HL-60/S4 treated with phorbol 12-myristate 13-acetate at 8.2 ng/mL for 4 days and 3 days (cell line): Measurements from ENCODE around the gene ZNF280B.
"Not testable (repeated sequence)": the region's sequence is repeated elsewhere in the genome, so short reads cannot be mapped to it uniquely, and the experiment has no call there.

Experiments used
- in situ Hi-C: fragments of 300-500 bp; cut with MboI; formaldehyde crosslinking; loops from 2 replicates; pipeline ENCODE4 v1.15.0; 2022; ENCODE audit warnings: low sequenced_read_pairs

Gene ZNF280B

DNA sequence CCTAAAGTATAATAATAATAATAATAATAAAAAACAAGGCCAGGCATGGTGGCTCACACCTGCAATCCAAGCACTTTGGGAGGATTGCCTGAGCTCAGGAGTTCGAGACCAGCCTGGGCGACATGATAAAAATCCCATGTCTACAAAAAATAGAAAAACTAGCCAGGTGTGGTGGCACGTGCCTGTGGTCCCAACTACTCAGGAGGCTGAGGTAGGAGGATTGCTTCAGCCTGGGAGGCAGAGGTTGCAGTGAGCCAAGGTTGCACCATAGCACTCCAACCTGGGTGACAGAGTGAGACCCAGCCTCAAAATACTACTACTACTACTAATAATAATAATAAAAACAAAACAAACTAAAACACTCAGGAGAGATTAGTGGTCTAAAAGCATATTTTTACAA is 27.1 kb upstream of the ZNF280B start:
- in situ Hi-C loops: no loop called here

DNA sequence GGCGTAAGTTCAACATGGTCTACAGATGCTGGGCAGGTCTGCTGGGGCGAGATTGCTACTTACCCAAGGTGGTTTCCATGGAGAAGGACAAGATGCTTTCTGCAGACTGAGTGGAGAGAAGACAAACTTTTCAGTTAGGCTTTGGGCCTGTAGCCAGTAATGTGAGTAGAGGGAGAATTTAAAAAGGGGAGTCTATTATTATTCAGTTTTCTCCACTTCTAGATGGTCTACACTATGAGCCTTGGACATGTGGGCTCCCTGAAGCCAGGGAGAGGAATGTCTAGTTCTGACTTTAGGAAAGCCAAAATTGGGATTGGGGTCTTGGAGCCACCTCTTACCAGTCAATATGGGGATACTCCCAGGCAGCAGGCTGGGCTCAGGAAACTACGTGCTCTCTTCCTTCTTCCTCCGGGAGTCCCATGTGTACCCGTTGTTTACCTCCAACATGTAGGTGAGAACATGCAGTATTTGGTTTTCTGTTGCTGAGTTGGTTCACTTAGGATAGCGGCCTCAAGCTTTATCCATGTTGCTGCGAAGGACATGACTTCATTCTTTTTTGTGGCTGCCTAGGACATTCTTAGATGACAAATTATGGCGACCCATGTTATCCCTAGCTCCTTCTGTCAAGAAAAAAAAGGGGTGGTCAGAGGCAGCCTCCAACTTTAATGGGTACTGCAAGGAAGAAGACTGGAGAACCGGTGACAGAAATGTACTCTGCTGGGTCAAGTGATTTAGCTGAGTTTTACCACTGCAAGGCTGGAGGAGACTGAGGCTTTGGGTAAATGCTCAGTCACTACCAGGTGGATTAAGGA is 26.3 kb upstream of the ZNF280B start:
- in situ Hi-C loops: no loop called here

DNA sequence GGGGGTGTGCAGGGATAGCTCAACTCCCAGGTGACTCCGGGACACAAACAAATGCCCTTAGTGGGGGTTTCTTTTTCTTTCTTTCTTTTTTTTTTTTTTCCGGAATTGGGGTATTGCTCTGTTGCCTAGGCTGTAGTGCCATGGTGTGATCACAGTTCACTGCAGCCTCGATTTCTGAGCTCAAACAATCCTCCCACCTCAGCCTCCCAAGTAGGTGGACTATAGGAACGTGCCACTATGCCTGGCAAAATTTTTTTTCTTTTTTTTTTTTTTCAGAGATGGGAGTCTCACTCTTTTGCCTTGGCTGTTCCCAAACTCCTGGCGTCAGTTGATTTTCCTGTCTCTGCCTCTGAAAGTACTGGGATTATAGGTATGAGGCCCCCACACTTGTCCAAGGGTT is 25.3 kb upstream of the ZNF280B start:
- in situ Hi-C loops: no loop called here

DNA sequence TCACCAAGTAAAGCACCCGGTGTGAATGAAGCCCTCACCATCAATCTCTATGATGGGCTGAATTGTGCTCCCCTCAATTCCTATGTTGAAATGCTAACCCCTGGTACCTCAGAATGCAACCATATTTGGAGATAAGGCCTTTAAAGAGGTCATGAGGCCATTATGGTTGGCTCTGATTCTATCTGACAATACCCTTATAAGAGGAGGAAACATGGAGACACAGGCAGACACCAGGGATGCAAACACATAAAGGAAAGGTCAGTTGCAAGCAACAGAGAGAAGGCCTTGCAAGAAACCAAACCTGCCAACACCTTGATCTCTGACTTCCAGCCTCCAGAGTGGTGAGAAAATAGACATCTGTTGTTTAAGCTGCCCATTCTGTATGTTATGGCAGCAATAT is 24.9 kb upstream of the ZNF280B start:
- in situ Hi-C loops: no loop called here

DNA sequence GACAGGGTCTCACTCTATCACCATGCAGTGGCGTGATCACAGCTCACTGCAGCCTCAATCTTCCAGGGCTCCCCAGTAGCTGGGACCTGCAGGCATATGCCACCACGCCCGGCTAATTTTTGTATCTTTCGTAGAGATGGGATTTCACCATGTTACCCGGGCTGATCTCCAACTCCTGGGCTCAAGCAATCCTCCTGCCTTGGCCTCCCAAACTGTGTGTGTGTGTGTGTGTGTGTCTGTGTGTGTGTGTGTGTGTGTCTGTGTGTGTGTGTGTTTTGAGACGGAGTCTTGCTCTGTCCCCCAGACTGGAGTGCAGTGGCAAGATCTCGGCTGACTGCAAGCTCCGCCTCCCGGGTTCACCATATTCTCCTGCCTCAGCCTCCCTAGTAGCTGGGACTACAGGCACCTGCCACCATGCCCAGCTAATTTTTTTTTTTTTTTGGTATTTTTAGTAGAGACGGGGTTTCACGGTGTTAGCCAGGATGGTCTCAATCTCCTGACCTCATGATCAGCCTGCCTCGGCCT is 24.1 kb upstream of the ZNF280B start:
- in situ Hi-C loops: not testable (repeated sequence)

DNA sequence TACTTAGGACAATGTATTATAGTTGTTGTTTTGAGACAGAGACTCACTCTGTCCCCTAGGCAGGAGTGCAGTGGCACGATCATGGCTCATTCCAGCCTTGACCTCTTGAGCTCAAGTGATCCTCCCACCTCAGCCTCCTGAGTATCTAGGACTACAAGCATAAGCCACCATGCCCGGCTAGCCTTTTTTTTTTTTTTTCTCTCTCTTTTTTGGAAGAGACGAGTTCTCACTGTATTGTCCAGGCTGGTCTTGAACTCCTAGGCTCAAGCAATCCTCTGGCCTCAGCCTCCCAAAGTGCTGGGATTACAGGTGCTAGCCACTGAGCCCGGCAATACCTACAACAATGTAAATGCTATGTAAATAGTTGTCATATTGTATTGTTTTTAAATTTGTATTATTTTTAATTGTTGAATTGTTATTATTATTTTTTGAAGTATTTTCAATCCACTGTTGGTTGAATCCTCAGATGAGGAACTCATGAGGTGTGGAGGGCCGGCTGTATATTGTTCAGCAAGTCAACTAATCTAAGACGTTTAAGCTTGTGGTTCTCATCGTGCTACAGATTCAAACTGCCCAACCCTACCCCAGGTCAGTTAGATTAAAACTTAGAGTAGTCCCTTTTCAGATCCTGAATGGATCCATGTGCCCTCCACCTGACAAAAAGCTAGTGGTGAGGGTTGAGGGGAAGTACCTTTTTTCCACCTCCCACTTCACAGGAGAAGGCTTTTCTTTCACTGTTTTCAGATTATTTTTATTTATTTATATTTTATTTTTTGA is 23.4 kb upstream of the ZNF280B start:
- in situ Hi-C loops: no loop called here

DNA sequence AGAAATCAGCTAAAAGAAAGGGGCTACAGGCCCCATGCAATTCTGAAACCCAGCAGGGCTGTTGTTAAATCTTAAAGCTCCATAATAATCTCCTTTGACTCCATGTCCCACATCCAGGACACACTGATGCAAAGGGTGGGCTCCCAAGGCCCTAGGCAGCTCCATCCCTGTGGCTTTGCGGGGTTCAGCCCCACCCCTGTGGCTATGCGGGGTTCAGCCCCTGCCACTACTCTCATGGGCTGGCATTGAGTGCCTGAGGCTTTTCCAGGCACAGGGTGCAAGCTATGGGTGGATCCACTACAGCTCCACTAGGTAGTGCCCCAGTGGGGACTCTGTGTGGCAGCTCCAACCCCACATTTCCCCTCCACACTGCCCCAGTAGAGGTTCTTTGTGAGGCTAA is 20.2 kb upstream of the ZNF280B start:
- in situ Hi-C loops: no loop called here

DNA sequence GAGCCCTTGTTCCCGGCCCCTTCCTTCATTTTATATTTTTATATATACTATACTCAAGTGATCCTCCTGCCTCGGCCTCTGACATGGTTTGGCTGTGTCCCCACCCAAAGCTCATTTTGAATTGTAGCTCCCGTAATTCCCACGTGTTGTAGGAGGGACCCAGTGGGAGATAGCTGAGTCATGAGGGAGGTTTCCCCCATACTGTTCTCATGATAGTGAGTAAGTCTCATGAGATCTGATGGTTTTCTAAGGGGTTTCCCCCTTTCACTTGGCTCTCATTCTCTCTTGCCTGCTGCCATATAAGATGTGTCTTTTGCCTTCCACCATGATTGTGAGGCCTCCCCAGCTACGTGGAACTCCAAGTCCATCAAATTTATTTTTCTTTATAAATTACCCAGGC is 18.8 kb upstream of the ZNF280B start:
- in situ Hi-C loops: no loop called here

DNA sequence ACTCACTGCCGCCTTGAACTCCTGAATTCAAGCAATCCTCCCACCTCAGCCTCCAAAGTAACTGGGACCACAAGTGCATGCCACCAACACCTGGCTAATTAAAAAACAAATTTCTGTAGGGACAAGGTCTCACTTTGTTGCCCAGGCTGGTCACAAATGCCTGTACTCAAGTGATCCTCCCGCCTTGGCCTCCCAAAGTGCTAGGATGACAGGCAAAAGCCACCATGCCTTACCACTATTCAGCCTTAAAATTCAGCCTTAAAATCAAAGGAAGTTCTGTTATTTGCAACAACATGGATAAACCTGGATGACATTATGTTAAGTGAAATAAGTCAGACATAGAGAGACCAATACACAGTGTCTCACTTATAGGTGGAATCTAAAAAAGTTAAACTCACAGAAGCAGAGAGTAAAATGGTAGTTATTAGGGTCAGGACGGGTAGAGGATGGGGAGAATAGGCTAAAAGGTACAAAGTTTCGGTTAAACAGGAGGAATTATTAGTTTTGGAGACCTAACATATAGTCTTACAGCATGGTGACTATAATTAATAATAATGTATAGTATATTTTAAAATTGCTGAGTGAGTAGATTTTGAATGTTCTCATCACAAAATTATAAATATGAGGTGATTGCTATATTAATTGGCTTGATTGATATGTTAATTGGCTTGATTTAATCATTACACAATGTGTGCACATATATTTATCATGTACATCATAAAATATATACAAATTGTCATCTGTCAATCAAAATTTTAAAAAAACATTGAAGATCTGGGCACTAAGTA is 17.8 kb upstream of the ZNF280B start:
- in situ Hi-C loops: no loop called here

DNA sequence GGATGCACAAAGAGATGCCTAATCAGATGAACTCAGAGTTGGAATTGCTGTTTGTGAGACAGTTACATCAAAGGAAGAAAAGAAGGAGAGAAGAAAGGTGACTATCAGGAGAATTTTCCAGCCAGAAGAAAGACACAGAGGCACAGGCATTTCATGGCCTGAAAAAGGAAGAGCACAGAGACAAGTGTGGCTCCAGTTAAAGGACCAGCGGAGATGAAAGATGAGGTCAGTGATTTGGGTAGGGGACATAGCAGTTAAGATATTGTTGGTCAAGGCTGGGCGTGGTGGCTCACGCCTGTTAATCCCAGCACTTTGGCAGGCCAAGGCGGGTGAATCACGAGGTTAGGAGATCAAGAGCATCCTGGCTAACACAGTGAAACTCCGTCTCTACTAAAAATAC is 15.0 kb upstream of the ZNF280B start:
- in situ Hi-C loops: no loop called here

DNA sequence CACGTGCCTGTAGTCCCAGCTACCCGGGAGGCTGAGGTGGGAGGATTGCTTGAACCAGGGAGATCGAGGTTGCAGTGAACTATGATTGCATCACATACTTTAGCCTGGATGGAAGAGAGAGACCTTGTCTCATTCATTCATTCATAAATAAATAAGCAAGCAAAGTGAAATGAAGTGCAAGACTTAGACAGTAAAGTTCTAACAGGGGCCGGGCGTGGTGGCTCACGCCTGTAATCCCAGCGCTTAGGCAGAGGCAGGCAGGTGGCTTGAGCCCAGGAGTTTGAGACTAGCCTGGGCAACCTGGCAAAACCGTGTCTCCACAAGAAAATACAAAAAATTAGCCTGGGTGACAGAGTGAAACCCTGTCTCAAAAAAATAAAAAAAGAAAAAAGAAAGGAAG is 13.1 kb upstream of the ZNF280B start:
- in situ Hi-C loops: no loop called here

DNA sequence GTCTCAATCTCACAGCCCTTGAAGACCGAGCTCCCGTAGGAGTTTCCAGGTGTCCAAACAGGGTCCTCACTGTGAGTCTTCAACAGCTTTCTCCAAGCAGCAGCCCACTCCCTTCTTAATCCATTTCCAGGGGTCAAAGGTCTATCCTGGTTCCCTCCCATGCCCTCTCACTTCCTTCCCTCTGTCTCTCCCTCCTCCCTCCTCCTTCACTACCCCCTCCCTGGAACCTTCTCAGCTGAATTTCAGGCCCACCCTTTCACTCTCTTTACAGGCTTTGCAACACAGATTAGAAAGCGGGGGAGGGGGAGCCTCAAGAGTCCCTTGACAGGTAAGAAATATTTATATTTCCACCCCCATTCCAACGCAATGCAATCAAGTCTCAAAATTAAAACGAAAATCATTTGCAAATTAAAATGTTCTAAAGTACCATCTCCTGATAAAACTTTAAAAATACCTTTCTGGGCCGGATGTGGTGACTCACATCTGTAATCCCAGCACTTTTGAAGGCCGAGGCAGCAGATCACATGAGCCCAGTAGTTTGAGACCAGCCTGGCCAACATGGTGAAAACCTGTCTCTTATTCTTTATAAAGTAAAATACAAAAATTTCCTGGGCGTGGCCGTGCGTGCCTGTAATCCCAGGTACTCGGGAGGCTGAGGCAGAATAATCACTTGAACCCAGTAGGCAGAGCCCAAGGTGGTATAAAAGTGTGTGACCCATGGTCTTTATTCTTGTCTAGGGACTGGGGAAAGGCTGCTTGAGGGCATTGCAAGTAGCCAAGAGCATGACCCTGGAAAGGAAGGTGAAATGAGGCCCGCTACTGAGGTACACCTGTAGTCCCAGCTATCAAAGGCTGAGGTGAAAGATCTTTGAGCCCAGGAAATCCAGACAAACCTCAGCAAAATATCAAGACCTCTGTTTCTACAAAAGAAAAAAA is 12.4 kb upstream of the ZNF280B start:
- in situ Hi-C loops: no loop called here

DNA sequence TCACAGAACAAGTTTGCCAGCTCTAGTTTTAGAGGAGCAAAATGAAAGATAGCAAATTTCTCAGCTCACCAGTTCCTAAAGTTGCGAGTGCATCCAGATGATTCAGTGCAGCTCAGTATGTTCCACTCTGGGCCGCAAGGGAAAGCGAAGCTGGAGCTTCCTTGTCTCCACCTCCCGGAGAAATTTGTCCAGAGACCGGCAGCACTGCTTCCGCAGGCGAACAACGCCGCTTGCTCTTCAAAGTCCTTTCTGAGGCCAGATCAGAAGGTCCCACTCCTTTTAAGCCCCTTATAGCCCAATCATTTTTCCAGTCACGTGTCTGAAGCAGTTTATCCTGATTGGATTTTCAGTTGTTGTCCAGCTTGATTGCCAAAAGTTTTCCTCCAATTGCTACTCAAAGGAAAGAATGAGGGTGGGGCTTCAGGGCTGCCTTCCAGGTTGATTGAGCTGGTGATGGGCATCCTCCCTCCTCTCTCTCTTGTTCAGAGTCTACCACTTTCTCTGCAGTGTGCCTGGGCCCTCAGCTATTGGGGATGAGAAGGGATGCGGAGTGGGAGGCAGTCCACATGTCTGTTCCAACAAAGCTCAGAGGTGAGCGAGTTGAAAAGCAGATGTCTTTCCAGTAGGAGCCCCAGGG is 11.6 kb upstream of the ZNF280B start, which contains the start of gene ZNF280A:
Gene ZNF280A, minus strand, starts transcription at position 251 of the 637 bp plus-strand sequence. CDS start 4,640 bp downstream, outside the sequence.
- in situ Hi-C loops: no loop called here

DNA sequence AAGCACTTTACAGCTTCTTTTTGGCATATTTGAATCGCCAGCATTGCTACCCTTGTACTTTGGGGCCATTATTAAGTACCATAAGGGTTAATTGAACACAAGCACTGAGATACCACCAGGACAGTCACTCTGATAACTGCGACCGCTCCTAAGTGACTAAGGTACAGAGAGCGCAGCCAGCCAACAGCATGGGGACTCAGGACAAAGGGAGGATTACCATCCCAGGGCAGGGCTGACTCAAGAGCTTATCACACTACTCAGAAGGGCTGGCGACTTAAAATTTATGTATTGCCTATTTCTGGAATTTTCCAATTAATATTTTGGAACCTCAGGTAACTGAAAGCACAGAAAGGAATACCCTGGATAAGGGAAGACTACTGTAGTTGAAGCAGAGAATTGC is 11.0 kb upstream of the ZNF280B start:
- in situ Hi-C loops: no loop called here

DNA sequence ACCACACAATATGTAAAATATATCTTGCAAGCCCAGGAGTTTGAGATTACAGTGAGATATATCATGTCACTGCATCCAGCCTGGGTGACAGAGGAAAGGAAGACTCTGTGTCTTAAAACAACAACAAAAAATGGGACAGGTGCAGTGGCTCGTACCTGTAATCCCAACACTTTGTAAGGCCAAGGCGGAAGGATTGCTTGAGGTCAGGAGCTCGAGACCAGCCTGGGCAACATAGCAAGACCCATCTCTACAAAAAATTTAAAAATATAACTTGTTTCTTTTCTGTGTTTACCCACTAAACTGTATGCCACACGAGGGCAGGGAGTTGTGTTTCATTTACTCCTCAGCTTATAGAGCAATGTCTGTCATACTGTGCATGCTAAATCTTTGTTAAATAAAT is 8.4 kb upstream of the ZNF280B start:
- in situ Hi-C loops: no loop called here

DNA sequence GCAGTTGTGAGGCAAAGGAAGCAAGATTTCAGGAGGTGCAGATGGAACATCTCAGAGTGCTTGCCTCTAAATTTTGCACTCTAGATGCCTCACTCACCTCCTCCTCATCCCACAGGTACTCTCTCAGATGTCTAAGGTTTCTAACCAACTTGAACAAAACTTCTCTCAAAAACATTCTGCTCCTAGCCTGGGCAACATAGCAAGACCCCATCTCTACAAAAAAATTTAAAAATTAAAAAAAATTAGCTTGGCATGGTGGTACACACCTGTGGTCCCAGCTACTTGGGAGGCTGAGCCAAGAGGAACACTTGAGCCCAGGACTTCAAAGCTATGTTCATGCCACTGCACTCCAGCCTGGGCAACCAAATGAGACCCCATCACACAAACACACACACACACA is 7.3 kb upstream of the ZNF280B start:
- in situ Hi-C loops: no loop called here

DNA sequence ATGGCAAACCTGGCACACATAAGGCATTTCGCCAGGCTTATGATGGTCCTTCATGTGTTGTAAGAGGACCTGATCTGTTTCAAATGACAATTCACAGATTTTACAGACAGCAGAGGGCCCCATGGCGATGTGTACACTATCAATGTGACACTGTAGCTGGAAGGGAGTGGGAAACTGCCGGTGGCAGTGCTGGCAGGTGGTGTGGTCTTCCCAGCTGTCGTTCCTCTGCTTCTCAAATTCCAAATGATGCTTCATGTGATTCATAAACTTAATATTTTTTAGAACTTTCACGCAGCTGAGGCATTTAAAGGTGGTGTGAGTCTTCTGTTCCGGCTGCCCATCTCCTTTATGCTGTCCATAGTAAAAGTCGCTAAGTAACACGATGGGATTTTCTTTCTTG is 5.9 kb upstream of the ZNF280B start:
- in situ Hi-C loops: not testable (repeated sequence)

DNA sequence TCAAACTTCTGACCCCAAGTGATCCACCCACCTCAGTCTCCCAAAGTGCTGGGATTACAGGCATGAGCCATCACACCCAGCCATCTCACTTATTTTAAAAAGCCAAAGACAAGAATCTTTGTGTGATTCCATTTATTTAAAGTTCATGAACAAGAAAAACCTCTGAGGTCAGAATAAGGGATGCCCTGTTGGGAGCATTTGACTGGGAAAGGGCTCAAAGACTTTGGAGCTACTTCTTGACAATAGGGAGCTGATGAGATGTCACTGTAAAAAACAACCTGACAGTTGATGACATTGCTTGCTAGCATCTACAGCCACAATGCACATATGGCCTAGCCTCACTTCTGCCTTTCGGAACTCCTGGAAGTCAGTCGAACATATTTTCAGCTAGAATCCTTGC is 5.1 kb upstream of the ZNF280B start:
- in situ Hi-C loops: no loop called here

DNA sequence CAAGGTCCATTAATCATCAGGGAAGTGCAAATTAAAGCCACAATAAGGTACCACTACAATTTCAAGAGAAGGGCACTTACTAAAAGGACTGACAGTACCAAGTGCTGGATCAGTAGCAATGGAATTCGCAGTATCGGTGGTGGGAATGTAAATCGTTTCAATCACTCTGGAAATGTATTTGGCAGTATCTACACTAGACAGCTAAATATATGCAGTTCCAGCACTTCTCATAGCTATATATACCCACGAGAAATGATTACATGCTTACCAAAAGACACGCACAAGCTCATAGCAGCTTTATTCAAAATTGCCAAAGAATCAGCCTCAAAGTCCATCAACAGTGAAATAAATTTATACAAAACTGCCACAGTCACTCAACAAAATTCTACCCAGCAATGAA is 4.4 kb upstream of the ZNF280B start:
- in situ Hi-C loops: no loop called here

DNA sequence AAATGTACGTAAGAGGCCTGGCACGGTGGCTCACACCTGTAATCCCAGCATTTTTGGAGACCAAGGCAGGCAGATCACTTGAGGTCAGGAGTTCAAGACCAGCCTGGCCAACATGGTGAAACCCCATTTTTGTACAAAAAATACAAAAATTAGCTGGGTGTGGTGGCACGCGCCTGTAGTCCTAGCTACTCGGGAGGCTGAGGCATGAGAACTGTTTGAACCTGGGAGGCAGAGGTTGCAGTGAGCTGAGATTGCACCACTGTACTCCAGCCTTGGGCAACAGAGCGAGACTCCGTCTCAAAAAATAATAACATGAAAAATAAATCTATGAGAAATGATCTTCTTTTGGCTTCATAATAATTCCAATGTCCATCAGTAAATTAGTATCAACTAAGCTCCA is 2.3 kb upstream of the ZNF280B start:
- in situ Hi-C loops: not testable (repeated sequence)
